UCSD-AML1 (cell line): ENCODE data around the gene EPM2A.
"Not testable (repeated sequence)": the region's sequence is repeated elsewhere in the genome, so short reads cannot be mapped to it uniquely, and the experiment has no call there.

ENCODE experiments used
- DNase-seq: peaks from one replicate; lab custom pipeline; 2025; ENCODE audit not compliant: unreplicated experiment; lab: John Stamatoyannopoulos, UW

Gene EPM2A

DNA sequence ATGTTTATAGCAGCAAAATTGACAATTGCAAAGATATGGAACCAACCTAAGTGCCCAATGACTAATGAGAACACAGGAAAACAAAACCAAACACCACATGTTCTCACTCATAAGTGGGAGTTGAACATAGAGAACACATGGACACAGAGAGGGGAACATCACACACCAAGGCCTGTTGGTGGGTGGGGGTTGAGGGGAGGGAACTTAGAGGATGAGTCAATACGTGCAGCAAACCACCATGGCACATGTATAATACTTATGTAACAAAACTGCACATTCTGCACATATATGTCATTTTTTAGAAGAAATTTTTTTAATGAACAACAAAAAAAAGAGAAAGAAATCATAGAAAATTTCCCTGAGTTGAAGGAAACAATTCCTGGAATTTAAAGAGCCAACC lies 3.9 kb downstream of the EPM2A start:
- DNase-seq = no peak

DNA sequence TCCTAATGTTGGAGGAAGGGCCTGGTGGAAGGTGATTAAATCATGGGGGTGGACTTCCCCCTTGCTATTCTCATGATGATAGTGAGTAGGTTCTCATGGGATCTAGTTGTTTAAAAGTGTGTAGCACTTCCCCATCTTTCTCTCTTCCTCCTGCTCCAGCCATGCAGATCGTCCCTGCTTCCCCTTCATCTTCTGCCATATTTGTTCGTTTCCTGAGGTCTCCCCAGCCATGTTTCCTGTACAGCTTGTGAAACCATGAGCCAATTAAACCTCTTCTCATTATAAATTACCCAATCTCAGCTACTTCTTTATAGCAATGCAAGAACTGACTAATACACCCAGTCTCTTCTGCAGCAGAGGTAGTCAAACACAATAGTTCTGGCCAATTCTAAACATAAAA lies 5.4 kb downstream of the EPM2A start:
- DNase-seq = no peak

DNA sequence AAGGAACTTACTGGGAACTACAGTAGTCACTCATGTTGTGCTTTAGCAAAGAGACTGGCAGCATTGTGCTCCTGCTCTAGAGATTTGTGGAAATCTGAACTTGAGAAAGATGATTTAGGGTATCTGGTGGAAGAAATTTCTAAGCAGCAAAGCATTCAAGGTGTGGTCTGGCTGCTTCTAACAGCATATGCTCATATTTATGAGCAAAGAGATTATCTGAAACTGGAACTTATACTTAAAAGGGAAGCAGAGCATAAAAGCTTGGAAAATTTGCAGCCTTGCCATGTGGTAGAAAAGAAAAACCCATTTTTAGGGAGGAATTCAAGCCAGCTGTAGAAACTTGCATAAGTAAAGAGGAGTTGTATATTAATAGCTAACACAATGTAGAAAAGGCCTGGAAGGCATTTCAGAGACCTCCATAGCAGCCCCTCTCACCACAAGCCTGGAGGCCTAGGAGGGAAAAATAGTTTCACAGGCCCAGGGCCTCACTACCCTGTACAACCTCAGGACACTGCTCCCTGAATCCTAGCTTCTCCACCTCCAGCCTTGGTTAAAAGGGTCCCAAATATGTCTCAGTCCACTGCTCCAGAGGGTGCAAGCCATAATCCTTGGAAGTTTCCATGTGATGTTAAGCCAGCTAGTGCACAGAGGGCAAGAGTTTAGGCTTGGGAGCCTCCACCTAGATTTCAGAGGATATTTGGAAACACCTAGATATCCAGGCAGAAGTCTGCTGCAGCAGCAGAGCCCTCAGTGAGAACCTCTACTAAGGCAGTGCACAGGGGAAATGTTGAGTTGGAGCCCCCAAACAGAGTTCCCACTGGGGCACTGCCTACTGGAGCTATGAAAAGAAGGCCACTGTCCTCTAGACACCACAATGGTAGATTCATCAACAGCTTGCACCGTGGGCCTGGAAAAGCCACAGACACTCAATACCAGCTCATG lies 6.6 kb downstream of the EPM2A start:
- DNase-seq = no peak

GRCh38 chr6:145727817-145728388 lies 7.4 kb downstream of the EPM2A start:
- DNase-seq = peak; percentile 10

DNA sequence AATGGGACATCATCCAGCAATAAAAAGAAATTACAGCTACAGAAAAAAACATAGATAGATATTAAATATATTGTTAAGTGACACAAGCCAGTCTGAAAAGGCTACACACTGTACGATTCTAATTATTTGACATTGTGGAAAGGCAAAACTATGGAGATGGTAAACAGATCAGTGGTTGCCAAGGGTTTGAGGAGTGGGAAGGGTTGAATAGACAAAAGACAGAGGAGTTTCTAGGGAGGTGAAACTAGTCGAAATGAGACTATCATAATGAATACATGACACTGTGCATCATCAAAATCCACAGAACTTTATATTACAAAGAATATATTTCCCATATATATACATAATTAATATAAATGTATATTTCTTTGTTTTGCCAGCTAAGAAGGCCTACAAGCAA lies 9.8 kb downstream of the EPM2A start:
- DNase-seq = no peak

GRCh38 chr6:145723646-145724045 lies 11.7 kb downstream of the EPM2A start:
- no peak for DNase-seq

- no peak for DNase-seq
Measured at GRCh38 chr6:145722190-145722589, 13.1 kb downstream of the EPM2A start.

- no peak for DNase-seq
Measured at GRCh38 chr6:145721144-145721543, 14.2 kb downstream of the EPM2A start.

DNA sequence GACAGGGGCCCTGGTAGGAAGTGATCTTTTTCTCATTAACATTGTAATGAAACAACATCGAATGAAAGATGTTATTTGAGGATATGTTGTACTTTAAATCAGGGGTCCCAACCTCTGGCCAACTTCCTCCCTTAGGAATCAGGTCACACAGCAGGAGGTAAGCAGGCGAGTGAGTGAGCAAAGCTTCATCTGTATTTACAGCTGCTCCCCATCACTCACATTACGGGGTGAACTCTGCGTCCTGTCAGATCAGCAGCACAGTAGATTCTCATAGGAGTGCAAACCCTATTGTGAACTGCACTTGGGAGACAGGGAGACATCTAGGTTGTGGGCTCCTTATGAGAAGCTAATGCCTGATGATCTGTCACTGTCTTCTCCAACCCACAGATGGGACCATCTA lies 19.9 kb downstream of the EPM2A start:
- no peak for DNase-seq

DNA sequence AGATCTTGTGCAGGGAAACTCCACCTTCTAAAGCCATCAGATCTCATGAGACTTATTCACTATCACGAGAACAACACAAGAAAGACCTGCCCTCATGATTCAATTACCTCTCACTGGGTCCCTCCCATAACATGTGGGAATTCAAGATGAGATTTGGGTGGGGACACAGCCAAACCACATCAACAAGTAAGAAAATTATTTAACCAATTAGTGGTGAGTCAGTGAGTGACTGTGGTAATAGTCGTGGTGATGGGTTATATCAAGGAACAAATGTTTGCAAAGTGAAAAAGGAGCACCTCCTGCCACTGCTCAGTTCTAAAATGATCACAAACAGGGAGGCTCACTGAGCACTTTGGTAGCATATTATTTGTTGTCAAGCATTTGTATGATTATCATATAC lies 20.6 kb downstream of the EPM2A start:
- no peak for DNase-seq

DNA sequence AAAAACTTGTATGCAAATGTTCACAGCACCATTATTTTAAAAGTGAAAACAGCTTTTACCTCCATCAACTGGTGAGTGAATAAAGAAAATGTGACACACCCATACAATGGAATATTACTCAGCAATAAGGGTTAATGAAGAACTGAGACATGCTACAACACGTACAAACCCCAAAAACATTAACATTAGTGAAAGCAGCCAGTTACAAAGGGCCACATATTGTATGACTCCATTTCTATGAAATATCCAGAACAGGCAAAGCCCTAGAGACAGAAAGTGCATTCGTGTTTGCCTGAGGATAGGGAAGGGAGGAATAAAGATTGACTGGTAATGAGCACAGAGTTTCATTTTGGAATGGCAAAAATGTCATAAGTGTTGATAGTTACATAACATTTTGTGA lies 21.5 kb downstream of the EPM2A start:
- DNase-seq = no peak

- DNase-seq = no peak
Measured at GRCh38 chr6:145711372-145711771, 23.9 kb downstream of the EPM2A start.

- no peak for DNase-seq
Measured at GRCh38 chr6:145707397-145707796, 27.9 kb downstream of the EPM2A start.

DNA sequence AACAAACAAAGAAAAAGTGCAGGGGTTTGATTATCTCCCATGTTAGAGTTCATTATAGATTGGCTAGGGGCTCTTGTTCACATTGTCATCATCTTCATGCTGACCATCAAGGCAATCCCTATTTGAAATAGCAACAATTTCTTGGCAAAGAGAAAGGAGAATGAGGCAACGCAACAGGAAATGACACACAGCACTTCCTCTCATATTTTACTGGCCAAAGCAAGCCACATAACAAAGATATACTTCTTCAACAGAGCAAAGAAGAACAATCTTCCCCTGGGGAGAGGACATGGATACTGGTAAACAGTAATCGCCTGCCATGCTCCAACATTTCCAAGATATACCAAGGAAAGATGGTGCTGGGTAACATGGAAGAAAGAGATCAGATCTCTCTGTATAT lies 29.8 kb downstream of the EPM2A start:
- no peak for DNase-seq

DNA sequence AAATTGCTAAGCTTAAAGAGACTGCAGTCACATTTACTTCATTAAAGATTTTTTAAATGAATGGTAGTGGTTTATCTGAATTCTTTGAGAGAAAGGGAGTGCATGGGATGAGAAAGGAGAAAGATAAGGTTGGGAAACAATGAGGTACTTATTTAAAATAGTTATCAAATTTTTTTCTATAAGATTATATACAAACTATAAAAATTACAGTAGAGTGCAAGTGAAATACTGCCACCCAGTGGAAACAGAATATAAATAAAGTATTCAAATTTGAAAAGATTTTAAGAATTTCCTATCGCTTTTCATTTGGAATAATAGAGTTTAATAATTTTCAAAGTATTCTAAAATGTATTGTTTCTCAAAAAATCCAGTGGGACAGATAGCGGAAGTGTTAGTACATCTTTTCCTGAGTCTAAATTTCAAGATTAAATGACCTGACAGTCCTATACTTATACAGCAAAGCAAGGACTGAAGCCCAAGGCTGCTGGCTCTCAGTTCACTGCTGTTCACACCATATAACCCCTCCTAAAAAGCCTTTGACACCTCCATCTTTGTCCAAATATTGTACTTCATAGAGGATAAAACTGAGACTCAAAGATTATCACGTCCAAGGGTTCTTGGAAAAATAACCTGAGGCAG lies 31.1 kb downstream of the EPM2A start:
- DNase-seq = no peak

- no peak for DNase-seq
Measured at GRCh38 chr6:145699462-145699861, 35.9 kb downstream of the EPM2A start.

- DNase-seq = not testable (repeated sequence)
Measured at GRCh38 chr6:145697401-145697800, 37.9 kb downstream of the EPM2A start.

GRCh38 chr6:145694083-145694737 lies 41.1 kb downstream of the EPM2A start:
- DNase-seq = no peak

DNA sequence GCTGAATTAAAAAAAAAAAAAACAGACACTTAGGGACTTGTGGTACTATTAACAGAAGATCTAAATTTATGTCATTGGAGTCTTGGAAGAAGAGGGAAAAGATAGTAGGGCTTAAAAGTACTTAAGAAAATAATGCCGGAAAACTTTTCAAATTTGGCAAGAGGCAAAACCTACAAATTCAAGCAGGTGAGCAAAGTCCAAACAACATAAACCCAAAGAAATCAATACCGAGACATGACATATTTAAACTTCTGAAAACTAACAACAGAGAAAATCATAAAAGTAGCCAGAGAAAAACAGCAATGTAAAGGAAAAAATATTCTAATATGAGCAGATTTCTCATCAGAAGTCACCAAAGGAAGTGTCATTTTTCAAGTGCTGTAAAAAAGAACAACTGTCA lies 44.4 kb downstream of the EPM2A start:
- no peak for DNase-seq

DNA sequence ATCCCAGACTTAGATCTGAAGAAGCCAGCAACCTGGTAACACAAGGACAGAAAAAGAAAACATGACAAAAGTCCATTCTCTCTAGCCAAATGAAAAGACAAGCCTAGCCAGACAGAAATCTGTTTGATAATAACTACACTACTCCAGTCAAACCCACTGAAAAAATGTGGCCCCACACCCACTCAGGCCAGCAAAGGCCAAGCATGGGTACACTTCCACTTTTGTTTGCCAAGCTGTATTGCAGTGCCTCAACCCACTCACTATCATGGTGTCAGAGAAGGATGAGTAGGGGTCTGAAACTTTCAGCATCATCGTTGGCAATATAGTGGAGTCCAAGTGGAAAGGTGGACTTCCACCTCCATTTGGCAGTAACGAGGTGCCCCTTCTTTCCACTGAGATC lies 45.8 kb downstream of the EPM2A start:
- no peak for DNase-seq

DNA sequence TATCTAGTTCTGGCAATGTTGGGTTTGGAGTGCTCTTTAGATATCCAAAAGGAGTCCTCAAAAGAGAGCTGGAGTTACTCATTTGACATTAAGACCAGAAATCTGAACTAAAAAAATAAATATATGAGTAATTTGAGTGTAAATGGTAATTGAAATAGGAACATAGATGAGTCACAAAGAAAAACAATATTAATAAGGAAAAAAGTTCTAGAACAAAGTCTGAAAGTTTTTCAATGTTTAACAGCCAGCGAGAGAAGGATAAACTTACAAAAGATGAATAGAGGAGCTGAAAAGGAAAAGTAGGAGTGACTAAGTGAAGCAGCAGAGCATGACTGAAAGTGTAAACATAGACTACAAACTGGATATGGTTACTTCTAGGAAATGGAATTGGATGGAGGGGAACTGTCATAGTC lies 46.8 kb downstream of the EPM2A start:
- DNase-seq = no peak

DNA sequence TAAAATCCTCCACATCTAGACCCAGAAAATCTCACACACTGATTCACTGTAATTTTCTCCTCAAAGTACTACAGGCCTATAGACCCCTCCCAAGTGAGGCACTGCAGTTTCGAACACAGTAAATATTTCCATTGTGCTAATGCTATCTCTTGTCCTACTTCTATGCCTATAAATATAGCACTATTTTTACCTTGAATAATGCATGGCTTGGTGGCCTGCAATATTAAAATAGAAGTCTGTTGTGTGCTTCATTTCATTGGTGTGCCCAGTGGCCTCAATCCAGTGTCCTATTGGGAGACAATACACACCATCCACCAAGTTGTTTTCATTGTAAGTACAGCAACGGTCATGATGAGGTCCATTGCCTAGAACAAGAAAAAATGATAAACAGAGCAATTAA lies 49.4 kb downstream of the EPM2A start:
- DNase-seq = no peak
